ENCODE results near the gene SLC40A1. TPM values are rescaled to one million over a fixed set of nuclear protein-coding genes. Genes with fewer than 3 reads are reported as not detected.
A peak's percentile ranks its signal among the peaks of the same experiment; 100 is the strongest.

SLC40A1 gene
- total RNA-seq, 1 donor from 2014 or later: 1.4 TPM

GRCh38 chr2:189585226-189585756 lies 4.7 kb upstream of the SLC40A1 start:
- Mint-ChIP-seq H3K36me3 (ENCODE audit: low read depth) (no peaks in the 10 kb centered on the region), H3K27ac (no peak overlapping the region), H3K4me1 (peaks cover 10% of the 10 kb centered on the region), H3K27me3 (peaks cover 25% of the 10 kb centered on the region), H3K4me3 (no peak overlapping the region), H3K9me3 (no peaks in the 10 kb centered on the region)
- intact Hi-C loops (cut with micrococcal nuclease): no loop called here
- DNase-seq: no peak

GRCh38 chr2:189584686-189585085 lies 4.1 kb upstream of the SLC40A1 start:
- Mint-ChIP-seq H3K27ac (no peak overlapping the region), H3K4me3 (no peak overlapping the region), H3K36me3 (ENCODE audit: low read depth) (no peaks in the 10 kb centered on the region), H3K27me3 (peaks cover 28% of the 10 kb centered on the region), H3K4me1 (peaks cover 14% of the 10 kb centered on the region), H3K9me3 (no peaks in the 10 kb centered on the region)
- DNase-seq: no peak
- intact Hi-C loops (cut with micrococcal nuclease): loop anchor here (5.0 kb wide), 2 partner anchors 142 to 178 kb away; partner anchors contain the start of genes OSGEPL1 and WDR75

GRCh38 chr2:189583227-189584198 lies 2.9 kb upstream of the SLC40A1 start:
- no peak for DNase-seq
- Mint-ChIP-seq H3K36me3 (ENCODE audit: low read depth) (no peaks in the 10 kb centered on the region), H3K9me3 (no peaks in the 10 kb centered on the region), H3K27ac (no peak overlapping the region), H3K4me3 (no peak overlapping the region), H3K4me1 (peaks cover 18% of the 10 kb centered on the region), H3K27me3 (peaks cover 32% of the 10 kb centered on the region)
- intact Hi-C loops (cut with micrococcal nuclease): loop anchor here (5.0 kb wide), 2 partner anchors 141 to 179 kb away; partner anchors contain the start of genes OSGEPL1 and WDR75

- Mint-ChIP-seq H3K4me1 (peaks cover 18% of the 10 kb centered on the region), H3K36me3 (ENCODE audit: low read depth) (no peaks in the 10 kb centered on the region), H3K4me3 (no peak overlapping the region), H3K27me3 (peaks cover 32% of the 10 kb centered on the region), H3K27ac (no peak overlapping the region), H3K9me3 (no peaks in the 10 kb centered on the region)
- intact Hi-C loops (cut with micrococcal nuclease): loop anchor here (5.0 kb wide), 2 partner anchors 140 to 180 kb away; partner anchors contain the start of genes OSGEPL1 and WDR75
- DNase-seq: no peak
These were observed 2.2 kb upstream of the SLC40A1 start for GRCh38 chr2:189582809-189583192.

- DNase-seq: no peak
- H3K27me3 Mint-ChIP-seq: peaks cover 32% of the 10 kb centered on the region
- peak overlapping the region; percentile 46 for H3K4me3 Mint-ChIP-seq
- peaks cover 18% of the 10 kb centered on the region for H3K4me1 Mint-ChIP-seq
- no peaks in the 10 kb centered on the region for H3K9me3 Mint-ChIP-seq
- no peak overlapping the region for H3K27ac Mint-ChIP-seq
- no peaks in the 10 kb centered on the region for H3K36me3 Mint-ChIP-seq (ENCODE audit: low read depth)
- intact Hi-C loops (cut with micrococcal nuclease): loop anchor here (5.0 kb wide), 2 partner anchors 140 to 180 kb away; partner anchors contain the start of genes OSGEPL1 and WDR75
These were observed 1.7 kb upstream of the SLC40A1 start for GRCh38 chr2:189582140-189582808.

- intact Hi-C loops (cut with micrococcal nuclease): loop anchor here (5.0 kb wide), 2 partner anchors 139 to 181 kb away; partner anchors contain the start of genes OSGEPL1 and WDR75
- Mint-ChIP-seq H3K9me3 (no peaks in the 10 kb centered on the region), H3K4me3 (peak overlapping the region; percentile 84), H3K27me3 (peaks cover 34% of the 10 kb centered on the region), H3K36me3 (ENCODE audit: low read depth) (no peaks in the 10 kb centered on the region), H3K27ac (no peak overlapping the region), H3K4me1 (peaks cover 18% of the 10 kb centered on the region)
- peak; percentile 68 for DNase-seq
These were observed 961 bp upstream of the SLC40A1 start for GRCh38 chr2:189581354-189582139.

GRCh38 chr2:189580241-189580651 lies 340 bp downstream of the SLC40A1 start:
- Mint-ChIP-seq H3K36me3 (ENCODE audit: low read depth) (no peaks in the 10 kb centered on the region), H3K9me3 (no peaks in the 10 kb centered on the region), H3K27ac (peak overlapping the region; percentile 35), H3K4me3 (peak overlapping the region; percentile 84), H3K4me1 (peaks cover 19% of the 10 kb centered on the region), H3K27me3 (peaks cover 34% of the 10 kb centered on the region)
- intact Hi-C loops (cut with micrococcal nuclease): loop anchor here (1.0 to 5.0 kb wide), 3 partner anchors 138 to 204 kb away; partner anchors contain the start of genes ORMDL1, OSGEPL1, PMS1 and WDR75
- peak; percentile 75 for DNase-seq

- H3K4me3 Mint-ChIP-seq: peak overlapping the region; percentile 84
- no peak overlapping the region for H3K27ac Mint-ChIP-seq
- H3K4me1 Mint-ChIP-seq: peaks cover 19% of the 10 kb centered on the region
- no peaks in the 10 kb centered on the region for H3K9me3 Mint-ChIP-seq
- no peaks in the 10 kb centered on the region for H3K36me3 Mint-ChIP-seq (ENCODE audit: low read depth)
- DNase-seq: no peak
- H3K27me3 Mint-ChIP-seq: peaks cover 33% of the 10 kb centered on the region
- intact Hi-C loops (cut with micrococcal nuclease): loop anchor here (1.0 to 5.0 kb wide), 3 partner anchors 137 to 205 kb away; partner anchors contain the start of genes ORMDL1, OSGEPL1, PMS1 and WDR75
These were observed 900 bp downstream of the SLC40A1 start for GRCh38 chr2:189579585-189580186.

- no peak overlapping the region for H3K27ac Mint-ChIP-seq
- H3K4me1 Mint-ChIP-seq: peaks cover 19% of the 10 kb centered on the region
- H3K9me3 Mint-ChIP-seq: no peaks in the 10 kb centered on the region
- DNase-seq: no peak
- no peak overlapping the region for H3K4me3 Mint-ChIP-seq
- intact Hi-C loops (cut with micrococcal nuclease): no loop called here
- H3K36me3 Mint-ChIP-seq (ENCODE audit: low read depth): no peaks in the 10 kb centered on the region
- peaks cover 27% of the 10 kb centered on the region for H3K27me3 Mint-ChIP-seq
These were observed 2.2 kb downstream of the SLC40A1 start for GRCh38 chr2:189578272-189578950.

GRCh38 chr2:189577121-189577520 lies 3.5 kb downstream of the SLC40A1 start:
- H3K4me3 Mint-ChIP-seq: no peak overlapping the region
- intact Hi-C loops (cut with micrococcal nuclease): no loop called here
- H3K36me3 Mint-ChIP-seq (ENCODE audit: low read depth): no peaks in the 10 kb centered on the region
- no peak for DNase-seq
- H3K27me3 Mint-ChIP-seq: peaks cover 23% of the 10 kb centered on the region
- no peaks in the 10 kb centered on the region for H3K9me3 Mint-ChIP-seq
- no peak overlapping the region for H3K27ac Mint-ChIP-seq
- H3K4me1 Mint-ChIP-seq: peaks cover 17% of the 10 kb centered on the region

- intact Hi-C loops (cut with micrococcal nuclease): no loop called here
- Mint-ChIP-seq H3K27me3 (peaks cover 15% of the 10 kb centered on the region), H3K4me1 (peaks cover 11% of the 10 kb centered on the region), H3K4me3 (no peak overlapping the region), H3K36me3 (ENCODE audit: low read depth) (no peaks in the 10 kb centered on the region), H3K27ac (no peak overlapping the region), H3K9me3 (no peaks in the 10 kb centered on the region)
- DNase-seq: no peak
These were observed 4.2 kb downstream of the SLC40A1 start for GRCh38 chr2:189576396-189576795.

GRCh38 chr2:189574793-189575475 lies 5.7 kb downstream of the SLC40A1 start:
- no peak overlapping the region for H3K27ac Mint-ChIP-seq
- intact Hi-C loops (cut with micrococcal nuclease): no loop called here
- H3K4me1 Mint-ChIP-seq: peaks cover 6% of the 10 kb centered on the region
- H3K9me3 Mint-ChIP-seq: no peaks in the 10 kb centered on the region
- H3K36me3 Mint-ChIP-seq (ENCODE audit: low read depth): no peaks in the 10 kb centered on the region
- H3K27me3 Mint-ChIP-seq: peaks cover 11% of the 10 kb centered on the region
- no peak for DNase-seq
- H3K4me3 Mint-ChIP-seq: no peak overlapping the region
